Measurements from ENCODE around the gene FBXO24. TPM values are rescaled to one million over a fixed set of nuclear protein-coding genes. Genes with fewer than 3 reads are reported as not detected.

The FBXO24 gene
- total RNA-seq, 4 donors from 2014 or later, result 0.14 to 0.79 TPM; not detected in 2

- no peak for DNase-seq
- WGBS, 2 donors (ENCODE audit: low coverage in 1 of 2), result 93% methylated on average over 12 of the region's 12 CpGs; no CpG with 5 or more reads in 1 of the 2 donors
- no peaks in the 10 kb centered on the region for H3K9me3 ChIP-seq
- no peak overlapping the region for H3K4me3 ChIP-seq
- H3K27me3 ChIP-seq, result no peaks in the 10 kb centered on the region
- H3K4me1 ChIP-seq, result peaks cover 0 to 14% (median 7%) of the 10 kb centered on the region in 4 donors
- peaks cover 0 to 16% (median 4%) of the 10 kb centered on the region in 4 donors for H3K36me3 ChIP-seq
- in situ Hi-C loops (cut with MboI; ENCODE audit: low pct_ligation_motif_present in 1 of 4, low pct_unique_long_range_greater_than_20kb in 1 of 4, low sequenced_read_pairs in 3 of 4), result no loop called here
- no peak overlapping the region for H3K27ac ChIP-seq
- TF ChIP-seq EP300 (IDR thresholded peaks at IDR 0.05; ENCODE audit: low read depth), result no peak
- TF ChIP-seq, protein P1, sequence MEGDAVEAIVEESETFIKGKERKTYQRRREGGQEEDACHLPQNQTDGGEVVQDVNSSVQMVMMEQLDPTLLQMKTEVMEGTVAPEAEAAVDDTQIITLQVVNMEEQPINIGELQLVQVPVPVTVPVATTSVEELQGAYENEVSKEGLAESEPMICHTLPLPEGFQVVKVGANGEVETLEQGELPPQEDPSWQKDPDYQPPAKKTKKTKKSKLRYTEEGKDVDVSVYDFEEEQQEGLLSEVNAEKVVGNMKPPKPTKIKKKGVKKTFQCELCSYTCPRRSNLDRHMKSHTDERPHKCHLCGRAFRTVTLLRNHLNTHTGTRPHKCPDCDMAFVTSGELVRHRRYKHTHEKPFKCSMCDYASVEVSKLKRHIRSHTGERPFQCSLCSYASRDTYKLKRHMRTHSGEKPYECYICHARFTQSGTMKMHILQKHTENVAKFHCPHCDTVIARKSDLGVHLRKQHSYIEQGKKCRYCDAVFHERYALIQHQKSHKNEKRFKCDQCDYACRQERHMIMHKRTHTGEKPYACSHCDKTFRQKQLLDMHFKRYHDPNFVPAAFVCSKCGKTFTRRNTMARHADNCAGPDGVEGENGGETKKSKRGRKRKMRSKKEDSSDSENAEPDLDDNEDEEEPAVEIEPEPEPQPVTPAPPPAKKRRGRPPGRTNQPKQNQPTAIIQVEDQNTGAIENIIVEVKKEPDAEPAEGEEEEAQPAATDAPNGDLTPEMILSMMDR (IDR thresholded peaks at IDR 0.05), result no peak
- TF ChIP-seq POLR2AphosphoS5 (IDR thresholded peaks at IDR 0.05), result no peak
- TF ChIP-seq POLR2A (IDR thresholded peaks at IDR 0.05), result no peak
- intact Hi-C loops (cut with DNase I; ENCODE audit: low total_unique reads), result loop anchor here (5.0 kb wide), 2 partner anchors 79 to 94 kb away; partner anchors contain the start of gene NYAP1
Measured at GRCh38 chr7:100561491-100562194, 24.5 kb upstream of the FBXO24 start.

GRCh38 chr7:100562195-100563099 is 23.7 kb upstream of the FBXO24 start:
- no peak for TF ChIP-seq POLR2A (IDR thresholded peaks at IDR 0.05)
- no peak for TF ChIP-seq EP300 (IDR thresholded peaks at IDR 0.05; ENCODE audit: low read depth)
- TF ChIP-seq POLR2AphosphoS5 (IDR thresholded peaks at IDR 0.05), result no peak
- TF ChIP-seq, protein P1 (IDR thresholded peaks at IDR 0.05), result no peak
- Histone ChIP-seq H3K27ac (no peak overlapping the region), H3K9me3 (no peaks in the 10 kb centered on the region), H3K4me1 (peaks cover 0 to 14% (median 7%) of the 10 kb centered on the region in 4 donors), H3K27me3 (no peaks in the 10 kb centered on the region), H3K36me3 (peaks cover 0 to 13% (median under 1%) of the 10 kb centered on the region in 4 donors), H3K4me3 (no peak overlapping the region)
- intact Hi-C loops (cut with DNase I; ENCODE audit: low total_unique reads), result loop anchor here (5.0 kb wide), 2 partner anchors 80 to 95 kb away; partner anchors contain the start of gene NYAP1
- WGBS, 2 donors (ENCODE audit: low coverage in 1 of 2), result 76 to 89% methylated on average over 5 to 24 of the region's 26 CpGs
- DNase-seq, result no peak
- in situ Hi-C loops (cut with MboI; ENCODE audit: low pct_ligation_motif_present in 1 of 4, low pct_unique_long_range_greater_than_20kb in 1 of 4, low sequenced_read_pairs in 3 of 4), result no loop called here

DNA sequence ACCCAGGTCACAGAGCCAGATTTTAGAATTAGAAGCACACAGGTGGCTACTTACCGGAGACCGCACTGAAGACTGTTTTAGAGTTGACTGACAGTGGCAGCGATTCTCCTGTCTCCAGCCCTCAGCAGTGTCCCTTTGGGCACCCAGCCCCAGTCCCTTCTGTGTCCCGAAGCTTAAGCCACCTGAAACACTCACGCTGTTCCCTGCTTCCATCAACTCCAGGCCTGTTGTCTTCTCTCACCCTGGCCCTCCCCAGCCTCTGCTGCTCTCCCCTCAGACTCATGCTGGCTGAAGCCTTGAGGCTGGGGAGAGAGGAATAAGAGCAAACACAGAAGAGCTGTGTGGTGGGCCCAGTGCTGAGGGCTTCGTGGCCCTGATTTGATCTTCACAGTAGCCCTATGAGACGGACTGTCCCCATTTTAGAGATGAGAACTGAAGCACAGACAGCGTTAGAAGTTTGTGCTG is 23.0 kb upstream of the FBXO24 start:
- intact Hi-C loops (cut with DNase I; ENCODE audit: low total_unique reads), result loop anchor here (5.0 kb wide), 2 partner anchors 81 to 96 kb away; partner anchors contain the start of gene NYAP1
- Histone ChIP-seq H3K36me3 (peaks cover 0 to 13% (median 0%) of the 10 kb centered on the region in 4 donors), H3K27ac (no peak overlapping the region), H3K9me3 (no peaks in the 10 kb centered on the region), H3K27me3 (no peaks in the 10 kb centered on the region), H3K4me1 (peaks cover 0 to 19% (median 9%) of the 10 kb centered on the region in 4 donors), H3K4me3 (no peak overlapping the region)
- 94% methylated on average over 8 of the region's 8 CpGs; no CpG with 5 or more reads in 1 of the 2 donors for WGBS, 2 donors (ENCODE audit: low coverage in 1 of 2)
- TF ChIP-seq EP300 (IDR thresholded peaks at IDR 0.05; ENCODE audit: low read depth) (no peak), POLR2A (IDR thresholded peaks at IDR 0.05) (no peak), POLR2AphosphoS5 (IDR thresholded peaks at IDR 0.05) (no peak)
- TF ChIP-seq, protein P1 (IDR thresholded peaks at IDR 0.05), result no peak
- in situ Hi-C loops (cut with MboI; ENCODE audit: low pct_ligation_motif_present in 1 of 4, low pct_unique_long_range_greater_than_20kb in 1 of 4, low sequenced_read_pairs in 3 of 4), result no loop called here
- DNase-seq, result no peak
